A673 (cell line): ENCODE results near the gene ALG13.

Experiments
- CTCF ChIP-seq: fragments of 300-800, 200-600 bp; sonication (generic); conservative IDR thresholded peaks from 2 replicates; pipeline ENCODE4 v1.5.1; 2017; ENCODE audit warnings: low read depth, mild to moderate bottlenecking, antibody characterized with exemption, low read length, moderate library complexity, mixed read lengths
- EZH2 ChIP-seq: fragments of 200-600 bp; sonication (generic); IDR thresholded peaks from 2 replicates; pipeline ENCODE4 v1.6.1; 2017; ENCODE audit warnings: borderline replicate concordance, low read depth, mild to moderate bottlenecking, mixed read lengths, antibody characterized with exemption, low read length; ENCODE audit not compliant: poor library complexity, severe bottlenecking

- TF ChIP-seq CTCF = no peak
- no peak for TF ChIP-seq EZH2
These were observed 75.5 kb downstream of the ALG13 start for GRCh38 chrX:111756486-111756885.
